ENCODE data around the gene GPR156. TPM values are rescaled to one million over a fixed set of nuclear protein-coding genes. Genes with fewer than 3 reads are reported as not detected.
"Not testable (repeated sequence)": the region's sequence is repeated elsewhere in the genome, so short reads cannot be mapped to it uniquely, and the experiment has no call there.

GPR156 gene
- total RNA-seq, 1 donor from 2014 or later, result 0.21 TPM

DNA sequence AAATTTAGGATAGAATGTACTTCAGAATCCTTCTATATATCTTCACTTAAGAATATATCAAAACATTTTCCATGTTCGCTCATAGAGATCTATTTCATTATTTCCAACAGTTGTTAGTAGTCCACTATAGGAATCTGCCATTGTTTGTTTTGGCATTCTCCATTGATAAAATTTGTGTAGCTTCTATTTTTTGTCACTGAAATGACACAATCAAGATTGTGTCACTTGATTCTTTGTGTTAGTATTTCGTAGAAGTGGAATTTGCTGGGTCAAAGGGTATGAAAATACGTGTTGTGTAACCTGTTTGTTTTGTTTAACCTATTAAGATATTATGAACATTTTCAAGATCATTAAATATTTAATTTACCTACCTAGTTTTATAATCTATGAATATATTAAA is 15.9 kb upstream of the GPR156 start:
- peaks cover 3% of the 10 kb centered on the region for H3K27me3 Mint-ChIP-seq (ENCODE audit: unreplicated experiment)
- no peaks in the 10 kb centered on the region for H3K9me3 Mint-ChIP-seq (ENCODE audit: unreplicated experiment)
- TF ChIP-seq, protein P1, sequence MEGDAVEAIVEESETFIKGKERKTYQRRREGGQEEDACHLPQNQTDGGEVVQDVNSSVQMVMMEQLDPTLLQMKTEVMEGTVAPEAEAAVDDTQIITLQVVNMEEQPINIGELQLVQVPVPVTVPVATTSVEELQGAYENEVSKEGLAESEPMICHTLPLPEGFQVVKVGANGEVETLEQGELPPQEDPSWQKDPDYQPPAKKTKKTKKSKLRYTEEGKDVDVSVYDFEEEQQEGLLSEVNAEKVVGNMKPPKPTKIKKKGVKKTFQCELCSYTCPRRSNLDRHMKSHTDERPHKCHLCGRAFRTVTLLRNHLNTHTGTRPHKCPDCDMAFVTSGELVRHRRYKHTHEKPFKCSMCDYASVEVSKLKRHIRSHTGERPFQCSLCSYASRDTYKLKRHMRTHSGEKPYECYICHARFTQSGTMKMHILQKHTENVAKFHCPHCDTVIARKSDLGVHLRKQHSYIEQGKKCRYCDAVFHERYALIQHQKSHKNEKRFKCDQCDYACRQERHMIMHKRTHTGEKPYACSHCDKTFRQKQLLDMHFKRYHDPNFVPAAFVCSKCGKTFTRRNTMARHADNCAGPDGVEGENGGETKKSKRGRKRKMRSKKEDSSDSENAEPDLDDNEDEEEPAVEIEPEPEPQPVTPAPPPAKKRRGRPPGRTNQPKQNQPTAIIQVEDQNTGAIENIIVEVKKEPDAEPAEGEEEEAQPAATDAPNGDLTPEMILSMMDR (IDR thresholded peaks at IDR 0.05; ENCODE audit: unreplicated experiment), result no peak
- H3K36me3 Mint-ChIP-seq (ENCODE audit: low read depth, unreplicated experiment), result no peaks in the 10 kb centered on the region
- no peaks in the 10 kb centered on the region for H3K4me1 Mint-ChIP-seq (ENCODE audit: unreplicated experiment)
- H3K4me3 Mint-ChIP-seq (ENCODE audit: unreplicated experiment), result no peak overlapping the region
- DNase-seq (ENCODE audit: low spot score), result no peak
- H3K27ac Mint-ChIP-seq (ENCODE audit: unreplicated experiment), result no peak overlapping the region

DNA sequence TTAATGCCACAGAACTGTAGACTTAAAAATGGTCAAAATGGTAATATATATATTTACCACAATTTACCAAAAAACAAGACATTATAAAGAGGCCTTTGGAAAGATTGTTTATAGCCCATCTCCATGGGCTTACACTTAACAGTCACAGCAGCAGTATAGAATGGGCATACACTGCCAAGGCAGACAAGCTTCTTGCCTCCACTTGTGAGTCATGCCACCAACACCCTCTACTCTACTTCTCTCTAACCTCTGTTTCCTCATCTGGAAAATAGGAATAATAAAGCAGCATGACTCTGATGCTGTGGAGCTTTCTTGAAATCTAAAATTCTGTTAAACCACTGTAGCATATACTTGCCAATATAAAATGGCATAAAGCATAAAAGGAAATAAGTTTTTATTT is 14.4 kb upstream of the GPR156 start:
- TF ChIP-seq, protein P1 (IDR thresholded peaks at IDR 0.05; ENCODE audit: unreplicated experiment), result no peak
- Mint-ChIP-seq H3K27ac (ENCODE audit: unreplicated experiment) (no peak overlapping the region), H3K9me3 (ENCODE audit: unreplicated experiment) (peaks cover under 1% of the 10 kb centered on the region), H3K4me3 (ENCODE audit: unreplicated experiment) (no peak overlapping the region), H3K27me3 (ENCODE audit: unreplicated experiment) (peaks cover under 1% of the 10 kb centered on the region), H3K4me1 (ENCODE audit: unreplicated experiment) (no peaks in the 10 kb centered on the region), H3K36me3 (ENCODE audit: low read depth, unreplicated experiment) (no peaks in the 10 kb centered on the region)
- DNase-seq (ENCODE audit: low spot score), result no peak

DNA sequence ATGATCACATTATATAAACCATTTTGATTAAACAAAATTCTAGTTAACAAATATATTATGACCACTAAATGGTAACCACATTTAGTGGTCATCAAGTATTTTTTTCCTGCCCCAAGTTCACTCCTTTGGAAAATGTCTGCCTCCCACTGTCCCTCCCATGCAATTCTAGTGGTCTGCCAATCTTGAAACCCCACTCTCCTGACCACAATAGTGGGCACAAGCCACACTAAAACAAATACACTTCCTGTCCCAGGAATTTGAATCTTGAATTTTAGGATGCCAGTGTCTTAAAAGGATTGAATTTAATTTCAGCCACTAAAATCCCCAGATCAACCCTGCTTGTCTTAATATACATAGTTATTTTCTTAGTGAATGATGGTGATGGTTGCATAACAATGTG is 14.0 kb upstream of the GPR156 start:
- H3K36me3 Mint-ChIP-seq (ENCODE audit: low read depth, unreplicated experiment), result no peaks in the 10 kb centered on the region
- H3K27me3 Mint-ChIP-seq (ENCODE audit: unreplicated experiment), result no peaks in the 10 kb centered on the region
- DNase-seq (ENCODE audit: low spot score), result no peak
- TF ChIP-seq, protein P1 (IDR thresholded peaks at IDR 0.05; ENCODE audit: unreplicated experiment), result no peak
- no peaks in the 10 kb centered on the region for H3K4me1 Mint-ChIP-seq (ENCODE audit: unreplicated experiment)
- H3K9me3 Mint-ChIP-seq (ENCODE audit: unreplicated experiment), result peaks cover 5% of the 10 kb centered on the region
- H3K27ac Mint-ChIP-seq (ENCODE audit: unreplicated experiment), result no peak overlapping the region
- no peak overlapping the region for H3K4me3 Mint-ChIP-seq (ENCODE audit: unreplicated experiment)

DNA sequence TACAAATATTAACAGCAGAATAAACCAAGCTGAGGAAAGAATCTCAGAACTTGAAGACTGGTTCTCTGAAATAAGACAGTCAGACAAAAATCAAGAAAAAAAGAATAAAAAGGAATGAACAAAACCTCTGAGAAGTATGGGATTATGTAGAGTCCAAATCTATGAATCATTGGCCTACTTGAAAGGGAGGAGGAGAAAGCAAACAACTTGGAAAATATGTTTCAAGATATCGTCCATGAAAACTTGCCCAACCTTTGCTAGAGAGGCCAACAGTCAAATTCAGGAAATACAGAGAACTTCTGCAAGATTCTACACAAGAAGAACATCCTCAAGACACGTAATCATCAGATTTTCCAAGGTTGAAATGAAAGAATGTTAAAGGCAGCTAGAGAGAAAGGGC is 6.5 kb upstream of the GPR156 start:
- not testable (repeated sequence) for H3K4me1 Mint-ChIP-seq (ENCODE audit: unreplicated experiment); H3K9me3 Mint-ChIP-seq (ENCODE audit: unreplicated experiment); H3K36me3 Mint-ChIP-seq (ENCODE audit: low read depth, unreplicated experiment); H3K4me3 Mint-ChIP-seq (ENCODE audit: unreplicated experiment); H3K27ac Mint-ChIP-seq (ENCODE audit: unreplicated experiment); H3K27me3 Mint-ChIP-seq (ENCODE audit: unreplicated experiment); DNase-seq (ENCODE audit: low spot score)

DNA sequence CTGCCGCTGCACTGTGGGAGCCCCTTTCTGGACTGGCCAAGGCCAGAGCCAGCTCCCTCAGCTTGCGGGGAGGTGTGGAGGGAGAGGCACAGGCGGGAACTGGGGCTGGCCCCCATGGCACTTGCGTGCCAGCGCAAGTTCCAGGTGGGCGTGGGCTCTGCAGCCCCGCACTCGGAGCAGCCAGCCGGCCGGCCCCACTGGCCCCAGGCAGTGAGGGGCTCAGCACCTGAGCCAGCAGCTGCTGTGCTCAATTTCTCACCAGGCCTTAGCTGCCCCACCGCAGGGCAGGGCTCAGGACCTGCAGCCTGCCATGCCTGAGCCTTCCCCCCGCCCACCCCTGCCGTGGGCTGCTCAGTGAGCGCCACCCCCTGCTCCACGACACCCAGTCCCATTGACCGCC is 4.6 kb upstream of the GPR156 start:
- DNase-seq (ENCODE audit: low spot score), result no peak
- no peaks in the 10 kb centered on the region for H3K36me3 Mint-ChIP-seq (ENCODE audit: low read depth, unreplicated experiment)
- TF ChIP-seq, protein P1 (IDR thresholded peaks at IDR 0.05; ENCODE audit: unreplicated experiment), result no peak
- no peaks in the 10 kb centered on the region for H3K4me1 Mint-ChIP-seq (ENCODE audit: unreplicated experiment)
- H3K27ac Mint-ChIP-seq (ENCODE audit: unreplicated experiment), result no peak overlapping the region
- H3K27me3 Mint-ChIP-seq (ENCODE audit: unreplicated experiment), result peaks cover 9% of the 10 kb centered on the region
- peaks cover 7% of the 10 kb centered on the region for H3K9me3 Mint-ChIP-seq (ENCODE audit: unreplicated experiment)
- no peak overlapping the region for H3K4me3 Mint-ChIP-seq (ENCODE audit: unreplicated experiment)

DNA sequence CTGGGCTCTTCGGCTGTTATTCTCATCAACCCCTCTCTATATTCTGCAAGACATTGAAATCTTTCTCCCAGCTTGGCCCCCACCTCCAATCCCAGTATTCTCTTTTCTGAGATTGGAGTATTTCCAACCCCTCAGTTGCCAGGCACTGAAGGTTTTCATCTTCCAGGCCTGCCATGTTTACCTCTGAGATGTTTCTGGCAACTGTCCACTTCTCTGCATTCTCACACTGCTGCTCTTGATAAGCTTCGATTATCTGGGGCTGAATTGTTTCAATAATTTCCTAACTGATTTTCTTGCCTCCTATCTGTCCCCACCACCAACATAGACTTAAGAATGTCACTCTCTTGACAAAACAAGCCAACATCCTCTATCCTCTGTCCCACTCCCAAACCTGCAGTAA is 1.4 kb upstream of the GPR156 start:
- no peaks in the 10 kb centered on the region for H3K4me1 Mint-ChIP-seq (ENCODE audit: unreplicated experiment)
- H3K27me3 Mint-ChIP-seq (ENCODE audit: unreplicated experiment), result peaks cover 11% of the 10 kb centered on the region
- no peaks in the 10 kb centered on the region for H3K36me3 Mint-ChIP-seq (ENCODE audit: low read depth, unreplicated experiment)
- DNase-seq (ENCODE audit: low spot score), result no peak
- no peak overlapping the region for H3K27ac Mint-ChIP-seq (ENCODE audit: unreplicated experiment)
- H3K4me3 Mint-ChIP-seq (ENCODE audit: unreplicated experiment), result no peak overlapping the region
- TF ChIP-seq, protein P1 (IDR thresholded peaks at IDR 0.05; ENCODE audit: unreplicated experiment), result no peak
- H3K9me3 Mint-ChIP-seq (ENCODE audit: unreplicated experiment), result no peaks in the 10 kb centered on the region

Data from endothelial cell (in vitro differentiated cells).